H9 (cell line): Measurements from ENCODE around the gene SHISA4. TPM values are rescaled to one million over a fixed set of nuclear protein-coding genes. Genes with fewer than 3 reads are reported as not detected.

Experiments
- DNase-seq: peaks from one replicate; pipeline ENCODE4 v3.0.0-alpha.2; 2017
- H2AFZ ChIP-seq: one replicate; pipeline ENCODE4 v1.6.1; 2013; ENCODE audit warnings: mild to moderate bottlenecking, low read length, control low read depth, moderate library complexity
- H2AK5ac ChIP-seq: 2 replicates; pipeline ENCODE4 v1.6.1; 2013; ENCODE audit warnings: low read length, control low read depth, mixed read lengths; ENCODE audit not compliant: insufficient read length
- H2BK120ac ChIP-seq: one replicate; pipeline ENCODE4 v1.6.1; 2013; ENCODE audit warnings: low read depth, mild to moderate bottlenecking, low read length, control low read depth, inconsistent platforms; ENCODE audit not compliant: poor library complexity, severe bottlenecking
- H2BK12ac ChIP-seq: 2 replicates; pipeline ENCODE4 v1.6.1; 2013; ENCODE audit warnings: low read length, control low read depth, mixed read lengths, low read depth; ENCODE audit not compliant: insufficient read length
- H2BK15ac ChIP-seq: 2 replicates; pipeline ENCODE4 v1.6.1; 2013; ENCODE audit warnings: low read depth, low read length, control low read depth
- H2BK20ac ChIP-seq: one replicate; pipeline ENCODE4 v1.6.1; 2013; ENCODE audit warnings: low read depth, mild to moderate bottlenecking, low read length, control low read depth, inconsistent platforms; ENCODE audit not compliant: poor library complexity, severe bottlenecking
- H2BK5ac ChIP-seq: 2 replicates; pipeline ENCODE4 v1.6.1; 2013; ENCODE audit warnings: low read length, control low read depth, mixed read lengths; ENCODE audit not compliant: insufficient read length
- H3K14ac ChIP-seq: 2 replicates; pipeline ENCODE4 v1.6.1; 2013; ENCODE audit warnings: low read length, control low read depth; ENCODE audit not compliant: insufficient read depth
- H3K18ac ChIP-seq: 2 replicates; pipeline ENCODE4 v1.6.1; 2013; ENCODE audit warnings: low read depth, mild to moderate bottlenecking, mixed read lengths, low read length, control low read depth; ENCODE audit not compliant: insufficient read length
- H3K23ac ChIP-seq: 2 replicates; pipeline ENCODE4 v1.6.1; 2013; ENCODE audit warnings: low read length, control low read depth, mixed read lengths, low read depth; ENCODE audit not compliant: insufficient read length
- H3K23me2 ChIP-seq: 2 replicates; pipeline ENCODE4 v1.6.1; 2013; ENCODE audit warnings: low read depth, mild to moderate bottlenecking, mixed read lengths, low read length, control low read depth; ENCODE audit not compliant: insufficient read length, poor library complexity, severe bottlenecking
- H3K27ac ChIP-seq: 2 replicates; pipeline ENCODE4 v1.5.1; 2013; ENCODE audit warnings: low read length, control low read depth, mixed read lengths, low read depth; ENCODE audit not compliant: insufficient read length
- H3K27me3 ChIP-seq: 2 replicates; pipeline ENCODE4 v1.6.1; 2013; ENCODE audit warnings: low read length, control low read depth, inconsistent platforms; ENCODE audit not compliant: insufficient read depth
- H3K4ac ChIP-seq: 2 replicates; pipeline ENCODE4 v1.6.1; 2013; ENCODE audit warnings: low read depth, mild to moderate bottlenecking, control low read depth, inconsistent platforms, low read length, moderate library complexity
- H3K4me1 ChIP-seq: 2 replicates; pipeline ENCODE4 v1.6.1; 2013; ENCODE audit warnings: low read length, control low read depth, inconsistent platforms; ENCODE audit not compliant: insufficient read depth
- H3K4me2 ChIP-seq: 2 replicates; pipeline ENCODE4 v1.6.1; 2013; ENCODE audit warnings: low read length, control low read depth, mixed read lengths; ENCODE audit not compliant: insufficient read length, insufficient read depth
- H3K56ac ChIP-seq: 2 replicates; pipeline ENCODE4 v1.6.1; 2013; ENCODE audit warnings: low read depth, mild to moderate bottlenecking, mixed read lengths, low read length, control low read depth; ENCODE audit not compliant: insufficient read length
- H3K79me1 ChIP-seq: 2 replicates; pipeline ENCODE4 v1.6.1; 2013; ENCODE audit warnings: low read depth, mild to moderate bottlenecking, moderate library complexity, low read length, control low read depth, inconsistent platforms; ENCODE audit not compliant: insufficient read depth, poor library complexity, severe bottlenecking
- H3K79me2 ChIP-seq: 2 replicates; pipeline ENCODE4 v1.6.1; 2013; ENCODE audit warnings: low read length, control low read depth, inconsistent platforms; ENCODE audit not compliant: insufficient read depth
- H3K9ac ChIP-seq: 2 replicates; pipeline ENCODE4 v1.6.1; 2013; ENCODE audit warnings: low read length, control low read depth, mixed read lengths; ENCODE audit not compliant: insufficient read length; ENCODE audit errors: extremely low read depth
- H3K9me3 ChIP-seq: one replicate; pipeline ENCODE4 v1.6.1; 2013; ENCODE audit warnings: low read depth, low read length, inconsistent platforms; ENCODE audit not compliant: control insufficient read depth
- H3T11ph ChIP-seq: one replicate; pipeline ENCODE4 v1.6.1; 2013; ENCODE audit warnings: mild to moderate bottlenecking, low read length, control low read depth, inconsistent platforms
- H4K20me1 ChIP-seq: one replicate; pipeline ENCODE4 v1.6.1; 2013; ENCODE audit not compliant: control insufficient read depth, insufficient read length, insufficient read depth
- H4K5ac ChIP-seq: 2 replicates; pipeline ENCODE4 v1.6.1; 2013; ENCODE audit warnings: low read depth, mild to moderate bottlenecking, mixed read lengths, low read length, control low read depth; ENCODE audit not compliant: insufficient read length
- H4K8ac ChIP-seq: replicated peaks from 2 replicates; pipeline ENCODE4 v1.6.1; 2013; ENCODE audit warnings: low read length, control low read depth, mixed read lengths, low read depth; ENCODE audit not compliant: insufficient read length
- H4K91ac ChIP-seq: 2 replicates; pipeline ENCODE4 v1.6.1; 2013; ENCODE audit warnings: low read depth, mild to moderate bottlenecking, moderate library complexity, mixed read lengths, low read length, control low read depth; ENCODE audit not compliant: insufficient read length
- H3K27ac Mint-ChIP-seq, 3 experiments: 2 replicates in 2 of 3; 3 replicates in 1 of 3; pipeline ENCODE4 v1.8.0; 2020 to 2021; ENCODE audit warnings: mixed read lengths in 3 of 3, mild to moderate bottlenecking in 1 of 3, moderate library complexity in 1 of 3
- H3K27me3 Mint-ChIP-seq: 2 replicates; pipeline ENCODE4 v1.8.0; 2021; ENCODE audit warnings: low read depth, mild to moderate bottlenecking, moderate library complexity, mixed read lengths
- H3K36me3 Mint-ChIP-seq, 3 experiments: 2 replicates in 2 of 3; 3 replicates in 1 of 3; pipeline ENCODE4 v1.8.0; 2020 to 2021; ENCODE audit warnings: low read depth in 3 of 3, mixed read lengths in 3 of 3; ENCODE audit not compliant: insufficient read depth in 1 of 3
- H3K4me1 Mint-ChIP-seq, 2 experiments: 2 replicates each; pipeline ENCODE4 v1.8.0; 2020; ENCODE audit warnings: mixed read lengths in 2 of 2
- H3K4me3 Mint-ChIP-seq, 2 experiments: 2 replicates in 1 of 2; 3 replicates in 1 of 2; pipeline ENCODE4 v1.8.0; 2020 to 2021; ENCODE audit warnings: mild to moderate bottlenecking in 2 of 2, mixed read lengths in 2 of 2, moderate library complexity in 1 of 2
- H3K9me3 Mint-ChIP-seq, 2 experiments: 2 replicates in 1 of 2; 3 replicates in 1 of 2; pipeline ENCODE4 v1.8.0; 2020; ENCODE audit warnings: mild to moderate bottlenecking in 2 of 2, mixed read lengths in 2 of 2, moderate library complexity in 1 of 2
- CTCF ChIP-seq: fragments of 200-600 bp; sonication (generic); conservative IDR thresholded peaks from 3 replicates; pipeline ENCODE4 v1.8.0; 2021; ENCODE audit warnings: antibody characterized with exemption, mild to moderate bottlenecking
- WGBS: extraction: QIAGEN DNeasy Blood & Tissue Kit; methylation state at CpG from one replicate; pipeline ENCODE4 v1.1.7; 2013; ENCODE audit warnings: missing lambda C conversion rate, low lambda C conversion rate, mixed read lengths; ENCODE audit not compliant: insufficient read length; ENCODE audit errors: extremely low coverage; 5-methylcytosine and 5-hydroxymethylcytosine counted together
- total RNA-seq: library from RNA; stranded (reverse); gene quantifications from 2 replicates; pipeline ENCODE4 v1.2.1, GENCODE V29; 2021

SHISA4 gene
- total RNA-seq, 1 experiment from 2014 or later, result 6.3 TPM

GRCh38 chr1:201847150-201847549 lies 41.5 kb upstream of the SHISA4 start:
- no peak for TF ChIP-seq CTCF
- Histone ChIP-seq H4K5ac (no peak overlapping the region), H3T11ph (no peak overlapping the region), H3K23ac (no peak overlapping the region), H3K79me2 (peaks cover 8% of the 10 kb centered on the region; the same call in 1 of the 2 replicates), H3K56ac (no peak overlapping the region), H3K14ac (no peak overlapping the region), H2BK5ac (no peak overlapping the region), H2AK5ac (no peak overlapping the region), H4K91ac (no peak overlapping the region), H3K27me3 (no peaks in the 10 kb centered on the region), H2AFZ (no peak overlapping the region), H3K4me2 (no peak overlapping the region), H2BK120ac (no peak overlapping the region), H3K4me1 (peaks cover 2% of the 10 kb centered on the region; the same call in 1 of the 2 replicates), H2BK15ac (no peak overlapping the region), H3K27ac (no peak overlapping the region), H3K79me1 (no peaks in the 10 kb centered on the region), H3K9me3 (no peaks in the 10 kb centered on the region), H2BK12ac (no peak overlapping the region), H3K18ac (no peak overlapping the region), H4K8ac (no peak overlapping the region), H3K9ac (no peak overlapping the region), H4K20me1 (no peaks in the 10 kb centered on the region), H3K23me2 (no peaks in the 10 kb centered on the region), H3K4ac (no peak overlapping the region), H2BK20ac (no peak overlapping the region)
- Mint-ChIP-seq H3K4me3 (no peak overlapping the region), H3K9me3 (no peaks in the 10 kb centered on the region), H3K27ac (0 out of 7 replicates have a peak overlapping the region, but pooled peaks of 2 of the 3 experiments have one; percentile 26 to 74), H3K4me1 (peaks cover 8 to 9% of the 10 kb centered on the region in 2 experiments), H3K36me3 (peaks cover 14 to 42% (median 41%) of the 10 kb centered on the region in 3 experiments; a peak in 6 of 7 replicates), H3K27me3 (no peaks in the 10 kb centered on the region)
- no CpG with 5 or more reads among the region's 1 CpG for WGBS
- DNase-seq, result no peak
